Parathyroid adenoma (tissue), 2 donors: ENCODE measurements around the gene TCF7L2.

Experiments
- H2AFZ ChIP-seq: fragments of 300-600 bp; sonication (generic); one replicate; pipeline ENCODE4 v1.7.0; 2017; ENCODE audit warnings: antibody characterized with exemption, mild to moderate bottlenecking
- H3K27ac ChIP-seq: fragments of 300-600 bp; sonication (generic); one replicate; pipeline ENCODE4 v1.7.0; 2017
- H3K27me3 ChIP-seq: fragments of 300-600 bp; sonication (generic); one replicate; pipeline ENCODE4 v1.7.0; 2017; ENCODE audit warnings: low read length; ENCODE audit not compliant: control insufficient read depth, insufficient read depth
- H3K36me3 ChIP-seq: fragments of 300-600 bp; sonication (generic); one replicate; pipeline ENCODE4 v1.7.0; 2017; ENCODE audit warnings: low read length; ENCODE audit not compliant: control insufficient read depth, insufficient read depth
- H3K4me1 ChIP-seq: fragments of 300-600 bp; sonication (generic); one replicate; pipeline ENCODE4 v1.7.0; 2017; ENCODE audit warnings: control low read depth
- H3K4me2 ChIP-seq: fragments of 300-600 bp; sonication (generic); one replicate; pipeline ENCODE4 v1.7.0; 2017; ENCODE audit warnings: low read length
- H3K4me3 ChIP-seq: fragments of 300-600 bp; sonication (generic); one replicate; pipeline ENCODE4 v1.7.0; 2017; ENCODE audit warnings: low read depth, low read length
- H3K79me2 ChIP-seq: fragments of 300-600 bp; sonication (generic); one replicate; pipeline ENCODE4 v1.7.0; 2017; ENCODE audit warnings: control low read depth
- H3K9ac ChIP-seq: fragments of 300-600 bp; sonication (generic); one replicate; pipeline ENCODE4 v1.7.0; 2017; ENCODE audit warnings: mild to moderate bottlenecking
- H3K9me3 ChIP-seq: fragments of 300-600 bp; sonication (generic); one replicate; pipeline ENCODE4 v1.7.0; 2017; ENCODE audit warnings: low read length; ENCODE audit not compliant: control insufficient read depth
- TF ChIP-seq, protein P1 (sequence below): fragments of 300-600 bp; sonication (generic); IDR thresholded peaks from one replicate; pipeline ENCODE4 v1.7.0; 2017; ENCODE audit warnings: antibody characterized with exemption, mild to moderate bottlenecking
- donor health status: primary hyperparathyroidism.

Gene TCF7L2

DNA sequence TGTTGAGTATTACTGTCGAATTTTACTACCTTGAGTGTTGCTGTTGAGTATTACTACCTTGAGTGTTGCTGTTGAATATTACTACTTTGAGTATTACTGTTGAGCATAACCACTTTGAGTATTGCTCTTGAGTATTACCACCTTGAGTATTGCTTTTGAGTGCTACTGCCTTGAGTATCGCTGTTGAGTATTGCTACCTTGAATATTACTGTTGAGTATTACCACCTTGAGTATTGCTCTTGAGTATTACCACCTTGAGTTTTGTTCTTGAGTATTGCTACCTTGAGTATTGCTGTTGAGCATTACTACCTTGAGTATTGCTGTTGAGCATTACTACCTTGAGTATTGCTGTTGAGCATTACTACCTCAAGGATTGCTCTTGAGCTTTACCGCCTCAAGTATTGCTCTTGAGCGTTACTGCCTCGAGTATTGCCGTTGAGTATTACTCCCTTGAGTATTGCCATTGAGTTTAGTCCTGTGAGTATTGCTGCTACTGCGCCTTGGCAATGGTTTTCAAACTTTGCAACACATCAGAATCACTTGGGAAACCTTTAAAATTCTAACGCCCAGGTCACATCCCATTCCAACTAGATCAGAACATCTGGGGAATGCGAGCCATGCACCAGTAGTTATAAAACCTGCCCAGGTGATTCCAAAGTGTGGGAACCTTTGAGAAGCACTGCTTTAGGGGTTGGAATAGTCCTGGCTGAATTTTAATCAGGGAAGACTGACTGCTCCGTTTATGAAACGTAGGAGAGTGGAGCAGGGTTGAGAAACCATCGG, 61.7 kb downstream of the TCF7L2 start:
- no peaks in the 10 kb centered on the region for H3K9me3 ChIP-seq
- no peak overlapping the region for H3K4me2 ChIP-seq
- no peak overlapping the region for H3K4me3 ChIP-seq
- H2AFZ ChIP-seq, result no peak overlapping the region
- TF ChIP-seq, protein P1, sequence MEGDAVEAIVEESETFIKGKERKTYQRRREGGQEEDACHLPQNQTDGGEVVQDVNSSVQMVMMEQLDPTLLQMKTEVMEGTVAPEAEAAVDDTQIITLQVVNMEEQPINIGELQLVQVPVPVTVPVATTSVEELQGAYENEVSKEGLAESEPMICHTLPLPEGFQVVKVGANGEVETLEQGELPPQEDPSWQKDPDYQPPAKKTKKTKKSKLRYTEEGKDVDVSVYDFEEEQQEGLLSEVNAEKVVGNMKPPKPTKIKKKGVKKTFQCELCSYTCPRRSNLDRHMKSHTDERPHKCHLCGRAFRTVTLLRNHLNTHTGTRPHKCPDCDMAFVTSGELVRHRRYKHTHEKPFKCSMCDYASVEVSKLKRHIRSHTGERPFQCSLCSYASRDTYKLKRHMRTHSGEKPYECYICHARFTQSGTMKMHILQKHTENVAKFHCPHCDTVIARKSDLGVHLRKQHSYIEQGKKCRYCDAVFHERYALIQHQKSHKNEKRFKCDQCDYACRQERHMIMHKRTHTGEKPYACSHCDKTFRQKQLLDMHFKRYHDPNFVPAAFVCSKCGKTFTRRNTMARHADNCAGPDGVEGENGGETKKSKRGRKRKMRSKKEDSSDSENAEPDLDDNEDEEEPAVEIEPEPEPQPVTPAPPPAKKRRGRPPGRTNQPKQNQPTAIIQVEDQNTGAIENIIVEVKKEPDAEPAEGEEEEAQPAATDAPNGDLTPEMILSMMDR, result no peak
- no peak overlapping the region for H3K27ac ChIP-seq
- no peaks in the 10 kb centered on the region for H3K4me1 ChIP-seq
- H3K79me2 ChIP-seq, result peaks cover 72% of the 10 kb centered on the region
- H3K9ac ChIP-seq, result no peak overlapping the region
- H3K27me3 ChIP-seq, result no peaks in the 10 kb centered on the region
- H3K36me3 ChIP-seq, result no peaks in the 10 kb centered on the region

DNA sequence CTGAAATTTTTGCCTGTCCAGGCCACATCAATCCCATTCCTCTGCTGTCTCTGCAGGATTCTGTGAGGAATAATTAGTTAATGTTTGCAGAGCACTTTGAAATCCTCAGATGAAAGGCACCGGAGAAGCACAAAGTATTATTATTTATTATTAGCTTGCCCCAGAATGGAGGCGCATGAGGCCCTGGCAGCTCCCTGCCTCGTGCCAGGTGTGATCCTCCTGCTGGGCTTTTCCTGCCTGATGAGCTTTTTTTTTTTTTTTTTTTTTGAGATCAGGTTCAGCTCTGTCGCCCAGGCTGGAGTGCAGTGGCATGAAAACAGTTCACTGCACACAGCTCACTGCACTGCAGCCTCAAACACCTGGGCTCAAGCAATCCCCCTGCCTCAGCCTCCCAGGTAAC, 65.2 kb downstream of the TCF7L2 start:
- Histone ChIP-seq H3K27ac (no peak overlapping the region), H3K9ac (no peak overlapping the region), H3K36me3 (no peaks in the 10 kb centered on the region), H3K4me1 (peaks cover 2% of the 10 kb centered on the region), H3K4me3 (no peak overlapping the region), H3K27me3 (no peaks in the 10 kb centered on the region), H3K79me2 (peaks cover 57% of the 10 kb centered on the region), H3K4me2 (no peak overlapping the region), H3K9me3 (no peaks in the 10 kb centered on the region), H2AFZ (no peak overlapping the region)
- TF ChIP-seq, protein P1, result no peak

DNA sequence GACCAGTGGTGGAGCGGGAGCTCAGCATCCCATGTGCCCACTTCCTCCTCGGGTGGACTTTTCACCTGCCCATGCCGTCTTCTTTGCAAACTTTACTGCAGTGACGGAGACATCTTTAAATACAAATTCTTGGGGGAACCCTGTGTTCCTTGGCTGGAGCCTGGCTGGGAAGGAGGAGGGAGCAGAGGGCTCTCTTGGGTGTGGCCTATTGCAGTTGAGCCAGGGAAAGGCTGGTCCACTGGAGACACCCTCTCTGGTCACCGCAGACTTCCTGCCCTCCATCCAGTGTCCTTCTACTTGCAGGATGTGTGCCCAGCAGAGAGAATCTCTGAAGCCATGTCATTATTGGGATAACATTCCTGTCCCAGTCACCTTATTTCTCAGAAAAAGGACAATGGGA, 67.3 kb downstream of the TCF7L2 start:
- H3K9me3 ChIP-seq, result no peaks in the 10 kb centered on the region
- TF ChIP-seq, protein P1, result no peak
- H3K79me2 ChIP-seq, result peaks cover 50% of the 10 kb centered on the region
- peaks cover 12% of the 10 kb centered on the region for H3K4me1 ChIP-seq
- H3K4me3 ChIP-seq, result no peak overlapping the region
- no peak overlapping the region for H3K4me2 ChIP-seq
- no peaks in the 10 kb centered on the region for H3K36me3 ChIP-seq
- H3K9ac ChIP-seq, result no peak overlapping the region
- no peak overlapping the region for H2AFZ ChIP-seq
- H3K27me3 ChIP-seq, result no peaks in the 10 kb centered on the region
- H3K27ac ChIP-seq, result no peak overlapping the region

DNA sequence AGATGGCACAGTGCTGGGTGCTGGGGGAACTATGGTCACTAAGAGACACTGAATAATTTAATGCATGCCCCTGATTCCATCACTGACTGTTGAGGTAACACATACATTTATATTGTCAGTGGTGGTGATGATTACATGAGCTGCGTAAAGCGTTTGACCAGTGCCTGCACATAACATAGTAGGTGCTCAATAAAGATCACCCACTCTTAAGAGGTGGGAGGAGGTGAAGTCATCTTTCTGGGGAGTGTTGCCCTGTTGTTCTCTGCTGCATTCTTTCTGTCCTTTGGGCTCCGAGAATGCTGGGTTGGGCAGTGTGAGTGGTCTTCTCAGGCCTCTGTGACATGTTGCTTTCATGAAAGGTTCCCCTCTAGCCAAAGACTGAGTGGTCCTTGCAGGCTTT, 68.0 kb downstream of the TCF7L2 start:
- Histone ChIP-seq H3K4me1 (peaks cover 12% of the 10 kb centered on the region), H3K79me2 (peaks cover 50% of the 10 kb centered on the region)

More for the DNA sequence above, 68.0 kb downstream of the TCF7L2 start:
- Histone ChIP-seq H3K36me3 (no peaks in the 10 kb centered on the region), H3K9me3 (no peaks in the 10 kb centered on the region), H3K27ac (no peak overlapping the region), H3K4me2 (no peak overlapping the region), H3K4me3 (no peak overlapping the region), H3K27me3 (no peaks in the 10 kb centered on the region), H3K9ac (no peak overlapping the region), H2AFZ (no peak overlapping the region)
- TF ChIP-seq, protein P1, result no peak
